HL-60 (cell line): Measurements from ENCODE around the gene TCAP.

Experiments used
- DNase-seq, 2 experiments: peaks; one replicate each; pipeline ENCODE4 v3.0.0-alpha.2; 2010 to 2020; ENCODE audit warnings: low read depth in 1 of 2, low spot score in 1 of 2
- H3K27ac ChIP-seq: fragments of 250-450 bp; sonication (Bioruptor Pico); replicated peaks from 2 replicates; pipeline ENCODE4 v1.5.1; 2020; ENCODE audit warnings: mild to moderate bottlenecking, moderate library complexity
- H3K27me3 ChIP-seq: fragments of 250-450 bp; sonication (Bioruptor Pico); 2 replicates; pipeline ENCODE4 v1.5.1; 2021; ENCODE audit warnings: mild to moderate bottlenecking, moderate library complexity; ENCODE audit not compliant: insufficient read depth, poor library complexity, severe bottlenecking
- H3K4me3 ChIP-seq: replicated peaks from 2 replicates; pipeline ENCODE4 v1.5.1; 2011; ENCODE audit warnings: mild to moderate bottlenecking, control low read depth, low read length; ENCODE audit not compliant: insufficient read depth
- CTCF ChIP-seq: IDR thresholded peaks from one replicate; pipeline ENCODE4 v1.5.1; 2011; ENCODE audit warnings: low read length, control low read depth, inconsistent platforms; ENCODE audit not compliant: insufficient read depth
- GABPA ChIP-seq: IDR thresholded peaks from 2 replicates; pipeline ENCODE4 v1.6.1; 2012; ENCODE audit warnings: low read depth
- POLR2AphosphoS5 ChIP-seq: IDR thresholded peaks from 2 replicates; pipeline ENCODE4 v1.6.1; 2012; ENCODE audit warnings: low read depth
- REST ChIP-seq: IDR thresholded peaks from 2 replicates; pipeline ENCODE4 v1.6.1; 2012; ENCODE audit warnings: low read depth; ENCODE audit not compliant: insufficient replicate concordance
- SPI1 ChIP-seq: IDR thresholded peaks from 2 replicates; pipeline ENCODE4 v1.6.1; 2012; ENCODE audit warnings: low read depth, mild to moderate bottlenecking, borderline replicate concordance

TCAP gene

GRCh38 chr17:39701012-39701783, 36.0 kb downstream of the TCAP start:
- H3K4me3 ChIP-seq, result no peak overlapping the region
- TF ChIP-seq POLR2AphosphoS5, result no peak
- no peak for TF ChIP-seq GABPA
- TF ChIP-seq REST, result no peak
- no peak for DNase-seq
- H3K27me3 ChIP-seq, result peaks cover 17% of the 10 kb centered on the region
- no peak overlapping the region for H3K27ac ChIP-seq

GRCh38 chr17:39701784-39702422, 36.8 kb downstream of the TCAP start:
- DNase-seq, result no peak
- no peak overlapping the region for H3K27ac ChIP-seq
- H3K4me3 ChIP-seq, result no peak overlapping the region
- TF ChIP-seq CTCF (no peak), POLR2AphosphoS5 (no peak), SPI1 (no peak), REST (no peak), GABPA (no peak)
- peaks cover 17% of the 10 kb centered on the region for H3K27me3 ChIP-seq

- peaks cover 17% of the 10 kb centered on the region for H3K27me3 ChIP-seq
- DNase-seq, result no peak
- TF ChIP-seq CTCF (no peak), GABPA (no peak), POLR2AphosphoS5 (no peak)
- H3K4me3 ChIP-seq, result no peak overlapping the region
- H3K27ac ChIP-seq, result no peak overlapping the region
Measured at GRCh38 chr17:39702901-39703893, 38.0 kb downstream of the TCAP start.

- Histone ChIP-seq H3K4me3 (no peak overlapping the region), H3K27me3 (peaks cover 15% of the 10 kb centered on the region), H3K27ac (no peak overlapping the region)
- DNase-seq, result no peak
- TF ChIP-seq CTCF, result no peak
- TF ChIP-seq GABPA, result no peak
- no peak for TF ChIP-seq REST
- no peak for TF ChIP-seq SPI1
- TF ChIP-seq POLR2AphosphoS5, result no peak
Measured at GRCh38 chr17:39703913-39704312, 38.8 kb downstream of the TCAP start.
